Measurements from ENCODE around the gene TNFAIP8L2.
"Not testable (repeated sequence)": the region's sequence is repeated elsewhere in the genome, so short reads cannot be mapped to it uniquely, and the experiment has no call there.

TNFAIP8L2 gene

GRCh38 chr1:151188667-151189066 lies 32.2 kb downstream of the TNFAIP8L2 start:
- DNase-seq = not testable (repeated sequence)

- peak; percentile 17 to 90 (median 74) for DNase-seq
Observed at GRCh38 chr1:151189637-151190445, 33.4 kb downstream of the TNFAIP8L2 start, which contains the start of gene VPS72. Gene VPS72, minus strand, starts transcription at chr1:151190197. Its CDS starts 76 bp downstream, at chr1:151190121.

GRCh38 chr1:151192047-151192446 lies 35.6 kb downstream of the TNFAIP8L2 start:
- DNase-seq = no peak

GRCh38 chr1:151193304-151193703 lies 36.9 kb downstream of the TNFAIP8L2 start:
- DNase-seq = no peak

GRCh38 chr1:151193856-151194255 lies 37.4 kb downstream of the TNFAIP8L2 start:
- DNase-seq = no peak

GRCh38 chr1:151194894-151195594 lies 38.6 kb downstream of the TNFAIP8L2 start:
- DNase-seq = peak in 1 of 56 donors; percentile 9

- peak in 36 of 56 donors; percentile 1 to 79 (median 26) for DNase-seq
Observed at GRCh38 chr1:151196292-151196800, 39.9 kb downstream of the TNFAIP8L2 start.

GRCh38 chr1:151197863-151198253 lies 41.4 kb downstream of the TNFAIP8L2 start:
- DNase-seq = peak in 1 of 56 donors; percentile 26

- DNase-seq = peak; percentile 86 to 99 (median 97)
Observed at GRCh38 chr1:151198254-151199127, 42.0 kb downstream of the TNFAIP8L2 start, which contains the start of gene PIP5K1A. Gene PIP5K1A, plus strand, starts transcription at chr1:151198552. Its CDS starts 445 bp downstream, at chr1:151198997.

- DNase-seq = peak in 3 of 56 donors; percentile 5 to 12 (median 10)
Observed at GRCh38 chr1:151199873-151200581, 43.6 kb downstream of the TNFAIP8L2 start.

- DNase-seq = not testable (repeated sequence)
Observed at GRCh38 chr1:151205381-151205965, 49.0 kb downstream of the TNFAIP8L2 start.
